ENCODE measurements around the gene TMEM213. TPM values are rescaled to one million over a fixed set of nuclear protein-coding genes. Genes with fewer than 3 reads are reported as not detected.

Gene TMEM213
- total and polyA plus RNA-seq, 9 of the 15 experiments (the other 6 are each of a cell fraction or from before 2014, with no cell fraction given), result not detected

- TF ChIP-seq ZNF12 (CRISPR knock-in tag; IDR thresholded peaks at IDR 0.05), result no peak
- peak; percentile 76 for TF ChIP-seq MAFK (IDR thresholded peaks at IDR 0.05; ENCODE audit: low read length)
- no peak for TF ChIP-seq NEUROD1 (IDR thresholded peaks at IDR 0.05; ENCODE audit: borderline replicate concordance, low read depth, low read length, partially characterized antibody)
- TF ChIP-seq PURB (CRISPR knock-in tag; IDR thresholded peaks at IDR 0.05; ENCODE audit: low read depth), result no peak
- TF ChIP-seq, protein P1, sequence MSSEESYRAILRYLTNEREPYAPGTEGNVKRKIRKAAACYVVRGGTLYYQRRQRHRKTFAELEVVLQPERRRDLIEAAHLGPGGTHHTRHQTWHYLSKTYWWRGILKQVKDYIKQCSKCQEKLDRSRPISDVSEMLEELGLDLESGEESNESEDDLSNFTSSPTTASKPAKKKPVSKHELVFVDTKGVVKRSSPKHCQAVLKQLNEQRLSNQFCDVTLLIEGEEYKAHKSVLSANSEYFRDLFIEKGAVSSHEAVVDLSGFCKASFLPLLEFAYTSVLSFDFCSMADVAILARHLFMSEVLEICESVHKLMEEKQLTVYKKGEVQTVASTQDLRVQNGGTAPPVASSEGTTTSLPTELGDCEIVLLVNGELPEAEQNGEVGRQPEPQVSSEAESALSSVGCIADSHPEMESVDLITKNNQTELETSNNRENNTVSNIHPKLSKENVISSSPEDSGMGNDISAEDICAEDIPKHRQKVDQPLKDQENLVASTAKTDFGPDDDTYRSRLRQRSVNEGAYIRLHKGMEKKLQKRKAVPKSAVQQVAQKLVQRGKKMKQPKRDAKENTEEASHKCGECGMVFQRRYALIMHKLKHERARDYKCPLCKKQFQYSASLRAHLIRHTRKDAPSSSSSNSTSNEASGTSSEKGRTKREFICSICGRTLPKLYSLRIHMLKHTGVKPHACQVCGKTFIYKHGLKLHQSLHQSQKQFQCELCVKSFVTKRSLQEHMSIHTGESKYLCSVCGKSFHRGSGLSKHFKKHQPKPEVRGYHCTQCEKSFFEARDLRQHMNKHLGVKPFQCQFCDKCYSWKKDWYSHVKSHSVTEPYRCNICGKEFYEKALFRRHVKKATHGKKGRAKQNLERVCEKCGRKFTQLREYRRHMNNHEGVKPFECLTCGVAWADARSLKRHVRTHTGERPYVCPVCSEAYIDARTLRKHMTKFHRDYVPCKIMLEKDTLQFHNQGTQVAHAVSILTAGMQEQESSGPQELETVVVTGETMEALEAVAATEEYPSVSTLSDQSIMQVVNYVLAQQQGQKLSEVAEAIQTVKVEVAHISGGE (CRISPR knock-in tag; IDR thresholded peaks at IDR 0.05), result no peak
- peak; percentile 51; the same call in 1 of the 2 replicates for TF ChIP-seq ARID1B (IDR thresholded peaks at IDR 0.05)
- no peak for TF ChIP-seq HEY1 (CRISPR knock-in tag; IDR thresholded peaks at IDR 0.05; ENCODE audit: borderline replicate concordance)
- peak; percentile 73 for TF ChIP-seq MAFF (IDR thresholded peaks at IDR 0.05; ENCODE audit: low read length)
- TF ChIP-seq, protein P2, sequence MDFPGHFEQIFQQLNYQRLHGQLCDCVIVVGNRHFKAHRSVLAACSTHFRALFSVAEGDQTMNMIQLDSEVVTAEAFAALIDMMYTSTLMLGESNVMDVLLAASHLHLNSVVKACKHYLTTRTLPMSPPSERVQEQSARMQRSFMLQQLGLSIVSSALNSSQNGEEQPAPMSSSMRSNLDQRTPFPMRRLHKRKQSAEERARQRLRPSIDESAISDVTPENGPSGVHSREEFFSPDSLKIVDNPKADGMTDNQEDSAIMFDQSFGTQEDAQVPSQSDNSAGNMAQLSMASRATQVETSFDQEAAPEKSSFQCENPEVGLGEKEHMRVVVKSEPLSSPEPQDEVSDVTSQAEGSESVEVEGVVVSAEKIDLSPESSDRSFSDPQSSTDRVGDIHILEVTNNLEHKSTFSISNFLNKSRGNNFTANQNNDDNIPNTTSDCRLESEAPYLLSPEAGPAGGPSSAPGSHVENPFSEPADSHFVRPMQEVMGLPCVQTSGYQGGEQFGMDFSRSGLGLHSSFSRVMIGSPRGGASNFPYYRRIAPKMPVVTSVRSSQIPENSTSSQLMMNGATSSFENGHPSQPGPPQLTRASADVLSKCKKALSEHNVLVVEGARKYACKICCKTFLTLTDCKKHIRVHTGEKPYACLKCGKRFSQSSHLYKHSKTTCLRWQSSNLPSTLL (IDR thresholded peaks at IDR 0.05), result no peak
- TF ChIP-seq GABPB1 (CRISPR knock-in tag; IDR thresholded peaks at IDR 0.05), result no peak
- 0 out of 2 replicates have a peak, but pooled peaks have one; percentile 28 for TF ChIP-seq CTBP1 (IDR thresholded peaks at IDR 0.05; ENCODE audit: borderline replicate concordance)
- TF ChIP-seq, protein P3, sequence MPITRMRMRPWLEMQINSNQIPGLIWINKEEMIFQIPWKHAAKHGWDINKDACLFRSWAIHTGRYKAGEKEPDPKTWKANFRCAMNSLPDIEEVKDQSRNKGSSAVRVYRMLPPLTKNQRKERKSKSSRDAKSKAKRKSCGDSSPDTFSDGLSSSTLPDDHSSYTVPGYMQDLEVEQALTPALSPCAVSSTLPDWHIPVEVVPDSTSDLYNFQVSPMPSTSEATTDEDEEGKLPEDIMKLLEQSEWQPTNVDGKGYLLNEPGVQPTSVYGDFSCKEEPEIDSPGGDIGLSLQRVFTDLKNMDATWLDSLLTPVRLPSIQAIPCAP (CRISPR knock-in tag; IDR thresholded peaks at IDR 0.05; ENCODE audit: borderline replicate concordance), result no peak
- no peak for TF ChIP-seq EGR1 (conservative IDR thresholded peaks at IDR 0.05)
- TF ChIP-seq PPARD (CRISPR knock-in tag; IDR thresholded peaks at IDR 0.05), result no peak
- no peak for TF ChIP-seq HNRNPH1 (optimal IDR thresholded peaks at IDR 0.05; ENCODE audit: low read depth, low read length)
- TF ChIP-seq SIN3B (IDR thresholded peaks at IDR 0.05; ENCODE audit: low read depth), result no peak
- no peak for TF ChIP-seq PHTF2 (CRISPR knock-in tag; IDR thresholded peaks at IDR 0.05)
- no peak for TF ChIP-seq ZNF445 (CRISPR knock-in tag; IDR thresholded peaks at IDR 0.05; ENCODE audit: low read depth)
- TF ChIP-seq, protein P4, sequence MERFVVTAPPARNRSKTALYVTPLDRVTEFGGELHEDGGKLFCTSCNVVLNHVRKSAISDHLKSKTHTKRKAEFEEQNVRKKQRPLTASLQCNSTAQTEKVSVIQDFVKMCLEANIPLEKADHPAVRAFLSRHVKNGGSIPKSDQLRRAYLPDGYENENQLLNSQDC (CRISPR knock-in tag; IDR thresholded peaks at IDR 0.05), result no peak
- no peak for TF ChIP-seq PTRF (tag; IDR thresholded peaks at IDR 0.05)
- no peak for TF ChIP-seq POLR2G (IDR thresholded peaks at IDR 0.05; ENCODE audit: low read depth, low read length)
- no peak for TF ChIP-seq LCOR (CRISPR knock-in tag; IDR thresholded peaks at IDR 0.05)
Observed at GRCh38 chr7:138842111-138842510, 44.3 kb downstream of the TMEM213 start (continued).
